GM18508 (cell line): ENCODE measurements around the gene SEL1L2.

ENCODE experiments used
- ATAC-seq: cut with Tn5 transposase; IDR thresholded peaks from one replicate; pipeline ENCODE4 v1.9.1; 2021; ENCODE audit warnings: moderate number of reproducible peaks; ENCODE audit not compliant: insufficient read depth, unreplicated experiment

SEL1L2 gene

GRCh38 chr20:13873831-13874230 is 116.6 kb downstream of the SEL1L2 start:
- no peak for ATAC-seq

- no peak for ATAC-seq
Measured at GRCh38 chr20:13870170-13870748, 120.2 kb downstream of the SEL1L2 start.

GRCh38 chr20:13868331-13868730 is 122.1 kb downstream of the SEL1L2 start:
- ATAC-seq = no peak

GRCh38 chr20:13865791-13866351 is 124.5 kb downstream of the SEL1L2 start:
- no peak for ATAC-seq

- ATAC-seq = no peak
Measured at GRCh38 chr20:13865156-13865555, 125.3 kb downstream of the SEL1L2 start.

- no peak for ATAC-seq
Measured at GRCh38 chr20:13863244-13863643, 127.2 kb downstream of the SEL1L2 start.

GRCh38 chr20:13862245-13862644 is 128.2 kb downstream of the SEL1L2 start:
- ATAC-seq = no peak

GRCh38 chr20:13858871-13859270 is 131.5 kb downstream of the SEL1L2 start:
- ATAC-seq = no peak

GRCh38 chr20:13858439-13858838 is 132.0 kb downstream of the SEL1L2 start:
- ATAC-seq = no peak

- no peak for ATAC-seq
Measured at GRCh38 chr20:13857961-13858360, 132.5 kb downstream of the SEL1L2 start.

- ATAC-seq = no peak
Measured at GRCh38 chr20:13857304-13857703, 133.1 kb downstream of the SEL1L2 start.

GRCh38 chr20:13856354-13856753 is 134.1 kb downstream of the SEL1L2 start:
- ATAC-seq = no peak

- no peak for ATAC-seq
Measured at GRCh38 chr20:13855613-13856012, 134.8 kb downstream of the SEL1L2 start.

GRCh38 chr20:13852306-13852705 is 138.1 kb downstream of the SEL1L2 start:
- ATAC-seq = no peak

- ATAC-seq = no peak
Measured at GRCh38 chr20:13851279-13851678, 139.1 kb downstream of the SEL1L2 start.

GRCh38 chr20:13844296-13844695 is 146.1 kb downstream of the SEL1L2 start:
- no peak for ATAC-seq

- no peak for ATAC-seq
Measured at GRCh38 chr20:13841206-13841605, 149.2 kb downstream of the SEL1L2 start.

- no peak for ATAC-seq
Measured at GRCh38 chr20:13840093-13840465, 150.3 kb downstream of the SEL1L2 start.

GRCh38 chr20:13839421-13840092 is 150.9 kb downstream of the SEL1L2 start:
- ATAC-seq = no peak

GRCh38 chr20:13838664-13839063 is 151.8 kb downstream of the SEL1L2 start:
- ATAC-seq = no peak

GRCh38 chr20:13831476-13831875 is 158.9 kb downstream of the SEL1L2 start:
- ATAC-seq = no peak

- ATAC-seq = no peak
Measured at GRCh38 chr20:13825465-13825864, 164.9 kb downstream of the SEL1L2 start.
